Liver (tissue), 10 donors: Measurements from ENCODE around the gene RRAGC. TPM values are rescaled to one million over a fixed set of nuclear protein-coding genes. Genes with fewer than 3 reads are reported as not detected.

ENCODE experiments used
- DNase-seq: peaks from one replicate; pipeline ENCODE4 v3.0.0-alpha.2; 2017; ENCODE audit warnings: low spot score
- H3K27ac ChIP-seq, 2 donors: one replicate each; pipeline ENCODE4 v1.7.0; 2013; ENCODE audit warnings: inconsistent platforms in 2 of 2, low read length in 2 of 2, control low read depth in 1 of 2, low read depth in 1 of 2, mild to moderate bottlenecking in 1 of 2
- H3K27me3 ChIP-seq, 4 donors: one replicate each; pipeline versions ENCODE4 v1.6.1 to v1.7.0; 2013; ENCODE audit warnings: low read length in 3 of 4, inconsistent platforms in 1 of 4, mild to moderate bottlenecking in 1 of 4, moderate library complexity in 1 of 4; ENCODE audit not compliant: control insufficient read depth in 4 of 4, insufficient read depth in 4 of 4
- H3K36me3 ChIP-seq, 4 donors: one replicate each; pipeline versions ENCODE4 v1.6.1 to v1.7.0; 2013; ENCODE audit warnings: low read length in 3 of 4, mild to moderate bottlenecking in 3 of 4, low read depth in 1 of 4, moderate library complexity in 1 of 4; ENCODE audit not compliant: control insufficient read depth in 4 of 4, insufficient read depth in 3 of 4
- H3K4me1 ChIP-seq, 4 donors: one replicate each; pipeline versions ENCODE4 v1.6.1 to v1.7.0; 2013; ENCODE audit warnings: low read length in 3 of 4, mild to moderate bottlenecking in 3 of 4, moderate library complexity in 1 of 4; ENCODE audit not compliant: control insufficient read depth in 4 of 4, insufficient read depth in 4 of 4
- H3K4me3 ChIP-seq, 3 donors: one replicate each; pipeline versions ENCODE4 v1.6.1 to v1.7.0; 2013; ENCODE audit warnings: low read length in 3 of 3, control low read depth in 1 of 3, low read depth in 1 of 3, mild to moderate bottlenecking in 1 of 3
- H3K9ac ChIP-seq, 2 donors: one replicate each; pipeline ENCODE4 v1.7.0; 2013; ENCODE audit warnings: low read length in 2 of 2, mild to moderate bottlenecking in 2 of 2, moderate library complexity in 2 of 2, control low read depth in 1 of 2, low read depth in 1 of 2
- H3K9me3 ChIP-seq, 4 donors: one replicate each; pipeline versions ENCODE4 v1.6.1 to v1.7.0; 2013; ENCODE audit warnings: low read length in 3 of 4; ENCODE audit not compliant: control insufficient read depth in 4 of 4
- EGR1 ChIP-seq, 2 donors: IDR thresholded peaks; 2 replicates each; pipeline ENCODE4 v1.6.1; 2016 to 2018; ENCODE audit warnings: antibody characterized with exemption in 2 of 2, low read depth in 2 of 2
- FOXA1 ChIP-seq: IDR thresholded peaks from 2 replicates; pipeline ENCODE4 v1.6.1; 2016; ENCODE audit warnings: antibody characterized with exemption
- FOXA2 ChIP-seq: IDR thresholded peaks from 2 replicates; pipeline ENCODE4 v1.6.1; 2016; ENCODE audit warnings: antibody characterized with exemption
- GABPA ChIP-seq, 2 donors: IDR thresholded peaks in 1 of 2; conservative IDR thresholded peaks in 1 of 2; 2 replicates each; pipeline ENCODE4 v1.6.1; 2016; ENCODE audit warnings: antibody characterized with exemption in 2 of 2, mild to moderate bottlenecking in 1 of 2, moderate library complexity in 1 of 2
- HNF4A ChIP-seq, 2 donors: conservative IDR thresholded peaks; 2 replicates each; pipeline ENCODE4 v1.6.1; 2016; ENCODE audit warnings: antibody characterized with exemption in 2 of 2, mild to moderate bottlenecking in 2 of 2
- HNF4G ChIP-seq: IDR thresholded peaks from 2 replicates; pipeline ENCODE4 v1.6.1; 2016; ENCODE audit warnings: antibody characterized with exemption
- NR2F2 ChIP-seq: IDR thresholded peaks from 2 replicates; pipeline ENCODE4 v1.6.1; 2016; ENCODE audit warnings: antibody characterized with exemption
- RAD21 ChIP-seq, 2 donors: IDR thresholded peaks; 2 replicates each; pipeline ENCODE4 v1.6.1; 2016; ENCODE audit warnings: antibody characterized with exemption in 2 of 2, mild to moderate bottlenecking in 2 of 2
- RXRA ChIP-seq, 2 donors: IDR thresholded peaks; 2 replicates each; pipeline ENCODE4 v1.6.1; 2017 to 2018; ENCODE audit warnings: antibody characterized with exemption in 2 of 2, mild to moderate bottlenecking in 1 of 2
- SP1 ChIP-seq: IDR thresholded peaks from 2 replicates; pipeline ENCODE4 v1.6.1; 2018; ENCODE audit warnings: antibody characterized with exemption, mild to moderate bottlenecking
- TAF1 ChIP-seq: conservative IDR thresholded peaks from 2 replicates; pipeline ENCODE4 v1.6.1; 2016; ENCODE audit warnings: antibody characterized with exemption, mild to moderate bottlenecking
- WGBS: extraction: QIAGEN DNeasy Blood & Tissue Kit; methylation state at CpG from one replicate; pipeline ENCODE4 v1.1.7; 2013; 5-methylcytosine and 5-hydroxymethylcytosine counted together
- polyA plus RNA-seq, 2 donors: library from polyadenylated mRNA; stranded (reverse) in 1 of 2; unstranded in 1 of 2; fragments of 200-250 nt in 1 of 2; fragments of >200 nt in 1 of 2; fragmentation: Nextera tagmentation in 1 of 2; extraction: Ambion mirVana in 1 of 2; gene quantifications; one replicate each; pipeline versions ENCODE4 v1.2.1 to v1.2.3, GENCODE V29; 2013 to 2015
- small RNA-seq: library from RNA; depleted of rRNA; stranded (forward); fragments of <200 nt; gene quantifications from one replicate; pipeline ENCODE3, GENCODE V24; 2014
- total RNA-seq, 2 donors: library from RNA; depleted of rRNA; stranded (reverse); fragments of >200 nt; gene quantifications; one replicate each; pipeline ENCODE4 v1.2.3, GENCODE V29; 2014
- TF ChIP-seq, protein P1 (sequence below): IDR thresholded peaks from 2 replicates; pipeline ENCODE4 v1.6.1; 2016; ENCODE audit warnings: antibody characterized with exemption
- TF ChIP-seq, protein P2 (sequence below): IDR thresholded peaks from 2 replicates; pipeline ENCODE4 v1.6.1; 2016; ENCODE audit warnings: antibody characterized with exemption
- donor health status: healthy.
- donor health status: healthy.
- donor health status: healthy.
- donor health status: healthy.
- donor health status: healthy.

Gene RRAGC
- total and polyA plus RNA-seq, 4 donors, result 6.6 to 10.1 (median 7.2) TPM

DNA sequence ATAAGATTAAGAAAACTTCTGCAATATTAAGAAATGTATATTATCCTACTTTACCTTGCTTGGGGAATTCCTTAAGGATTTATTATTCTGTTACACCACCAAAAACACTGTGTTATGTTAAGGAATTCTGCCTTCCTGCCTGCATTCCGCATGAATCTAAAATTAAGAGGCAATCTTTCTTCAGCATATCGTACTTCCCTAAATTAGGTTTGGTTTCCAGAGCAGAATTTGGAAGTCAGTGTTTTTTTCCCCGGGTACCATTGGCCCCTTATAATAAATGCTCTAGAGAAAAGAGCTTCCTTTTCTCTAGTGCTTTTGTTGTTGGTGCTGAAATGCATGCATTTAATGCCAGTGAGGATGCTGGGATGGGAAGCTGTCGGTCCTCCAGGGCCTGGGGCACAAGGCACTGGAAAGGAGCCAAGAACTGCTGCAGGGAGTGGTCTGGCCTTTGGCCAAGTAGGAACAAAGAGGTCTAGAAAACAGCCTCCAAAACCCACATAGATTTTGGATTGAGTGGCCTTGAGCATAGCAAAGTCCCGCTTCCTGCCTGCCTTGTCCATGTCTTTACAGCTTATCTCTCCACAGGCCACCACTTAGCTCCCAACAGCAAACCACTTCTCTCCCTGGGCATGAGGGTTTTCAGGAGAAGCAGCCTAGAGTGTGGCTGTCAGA lies 69.9 kb downstream of the RRAGC start:
- Histone ChIP-seq H3K9me3 (peaks cover 5 to 24% (median 7%) of the 10 kb centered on the region in 4 donors), H3K4me1 (no peaks in the 10 kb centered on the region), H3K27ac (no peak overlapping the region), H3K4me3 (no peak overlapping the region), H3K36me3 (no peaks in the 10 kb centered on the region), H3K9ac (no peak overlapping the region), H3K27me3 (peaks cover 0 to 20% (median 4%) of the 10 kb centered on the region in 4 donors)
- no peak for DNase-seq
- no peak for TF ChIP-seq NR2F2
- TF ChIP-seq HNF4G, result no peak
- no peak for TF ChIP-seq GABPA (IDR thresholded peaks at IDR 0.05 in 1 of 2, conservative IDR thresholded peaks at IDR 0.05 in 1 of 2)
- no peak for TF ChIP-seq TAF1
- TF ChIP-seq EGR1 (IDR thresholded peaks at IDR 0.05; ENCODE audit: low read depth in 2 of 2), result no peak
- TF ChIP-seq HNF4A (conservative IDR thresholded peaks at IDR 0.05), result no peak
- TF ChIP-seq, protein P1, sequence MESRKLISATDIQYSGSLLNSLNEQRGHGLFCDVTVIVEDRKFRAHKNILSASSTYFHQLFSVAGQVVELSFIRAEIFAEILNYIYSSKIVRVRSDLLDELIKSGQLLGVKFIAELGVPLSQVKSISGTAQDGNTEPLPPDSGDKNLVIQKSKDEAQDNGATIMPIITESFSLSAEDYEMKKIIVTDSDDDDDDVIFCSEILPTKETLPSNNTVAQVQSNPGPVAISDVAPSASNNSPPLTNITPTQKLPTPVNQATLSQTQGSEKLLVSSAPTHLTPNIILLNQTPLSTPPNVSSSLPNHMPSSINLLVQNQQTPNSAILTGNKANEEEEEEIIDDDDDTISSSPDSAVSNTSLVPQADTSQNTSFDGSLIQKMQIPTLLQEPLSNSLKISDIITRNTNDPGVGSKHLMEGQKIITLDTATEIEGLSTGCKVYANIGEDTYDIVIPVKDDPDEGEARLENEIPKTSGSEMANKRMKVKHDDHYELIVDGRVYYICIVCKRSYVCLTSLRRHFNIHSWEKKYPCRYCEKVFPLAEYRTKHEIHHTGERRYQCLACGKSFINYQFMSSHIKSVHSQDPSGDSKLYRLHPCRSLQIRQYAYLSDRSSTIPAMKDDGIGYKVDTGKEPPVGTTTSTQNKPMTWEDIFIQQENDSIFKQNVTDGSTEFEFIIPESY, result no peak
- no peak for TF ChIP-seq FOXA2
- WGBS, result 68% methylated on average over 5 of the region's 5 CpGs

DNA sequence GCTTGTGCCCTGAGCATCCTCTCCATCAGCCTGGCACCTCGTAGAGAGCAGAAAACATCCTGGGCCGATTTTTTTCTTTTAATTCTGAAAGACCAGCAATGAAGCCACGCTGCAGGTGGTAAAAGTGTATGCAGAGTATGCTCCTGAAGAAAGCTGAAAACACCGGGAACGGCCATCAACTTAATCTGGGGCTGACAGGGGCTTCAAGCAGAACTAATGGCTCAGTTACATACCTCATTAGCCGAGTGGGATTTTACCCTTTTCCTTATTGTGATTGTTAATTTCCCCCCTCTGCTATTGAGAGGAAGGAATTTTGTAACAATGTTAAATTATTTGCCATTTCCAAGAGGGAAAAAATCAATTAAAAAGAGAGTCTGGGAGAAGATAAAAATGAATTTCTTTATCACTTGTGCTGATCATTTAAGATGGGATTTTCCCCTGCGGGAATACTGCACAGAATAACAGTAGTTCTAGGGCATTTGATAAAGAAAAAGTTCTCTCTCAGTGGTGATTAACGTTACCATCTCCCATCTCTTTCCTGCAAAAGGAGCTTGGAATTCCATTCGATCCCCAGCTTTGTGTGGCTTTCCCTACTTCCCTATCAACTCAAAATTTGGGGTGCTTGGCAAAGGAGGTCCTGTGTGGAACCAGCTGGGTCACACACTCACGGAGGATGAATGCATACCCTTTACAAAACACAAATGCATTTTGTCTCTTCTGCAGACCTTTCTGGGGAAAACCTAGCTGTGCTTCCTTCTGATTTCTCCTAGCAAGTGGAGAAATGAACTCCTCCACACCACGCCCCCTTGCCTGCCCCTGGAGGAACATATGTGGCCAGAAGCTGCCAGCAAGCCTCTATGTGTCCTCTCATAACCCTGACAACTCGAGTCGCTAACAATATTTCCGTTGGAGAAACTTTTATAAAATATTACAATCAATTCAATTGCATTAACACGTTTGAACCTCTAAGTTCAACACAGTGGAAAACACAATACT lies 70.9 kb downstream of the RRAGC start:
- DNase-seq, result no peak
- no peaks in the 10 kb centered on the region for H3K36me3 ChIP-seq
- peaks cover 5 to 16% (median 6%) of the 10 kb centered on the region in 4 donors for H3K9me3 ChIP-seq
- no peak overlapping the region for H3K27ac ChIP-seq
- H3K9ac ChIP-seq, result no peak overlapping the region
- no peak for TF ChIP-seq RAD21 (IDR thresholded peaks at IDR 0.05)
- TF ChIP-seq NR2F2, result no peak
- no peak for TF ChIP-seq SP1
- no peak for TF ChIP-seq FOXA1
- TF ChIP-seq RXRA (IDR thresholded peaks at IDR 0.05), result no peak
- TF ChIP-seq TAF1, result no peak
- TF ChIP-seq, protein P2, sequence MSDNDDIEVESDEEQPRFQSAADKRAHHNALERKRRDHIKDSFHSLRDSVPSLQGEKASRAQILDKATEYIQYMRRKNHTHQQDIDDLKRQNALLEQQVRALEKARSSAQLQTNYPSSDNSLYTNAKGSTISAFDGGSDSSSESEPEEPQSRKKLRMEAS, result no peak
- H3K27me3 ChIP-seq, result peaks cover 0 to 20% (median 4%) of the 10 kb centered on the region in 4 donors
- peaks cover 0 to 3% (median 0%) of the 10 kb centered on the region in 4 donors for H3K4me1 ChIP-seq
- 51% methylated on average over 15 of the region's 15 CpGs for WGBS
- no peak overlapping the region for H3K4me3 ChIP-seq

Small RNA genes lying within 50 kb of the gene (small RNA-seq; reads per million reads assigned to genes)
- not detected for gene GJA9-MYCBP

Other genes with a start within 250 kb of the RRAGC start
- 10 to 100 TPM in 1 of 2 donors, 1 to 10 TPM in 1; 8.2 to 12.5 TPM for gene MYCBP, start 13.6 kb upstream of the RRAGC start, total RNA-seq
- 10 to 100 TPM in 1 of 2 donors, 1 to 10 TPM in 1; 7.8 to 21.2 TPM for gene MYCBP, start 13.6 kb upstream of the RRAGC start, polyA plus RNA-seq
- not detected for gene GJA9, start 21.8 kb upstream of the RRAGC start, total RNA-seq
- gene GJA9, start 21.8 kb upstream of the RRAGC start, polyA plus RNA-seq, result not detected
- under 1 TPM; 0.14 to 0.17 TPM for gene RHBDL2, start 82.1 kb upstream of the RRAGC start, total RNA-seq
- under 1 TPM in 1 of 2 donors, not detected in 1; 0.28 TPM for gene RHBDL2, start 82.1 kb upstream of the RRAGC start, polyA plus RNA-seq
- 10 to 100 TPM; 30.0 to 52.4 TPM for gene AKIRIN1, start 131.5 kb upstream of the RRAGC start, total RNA-seq
- gene AKIRIN1, start 131.5 kb upstream of the RRAGC start, polyA plus RNA-seq, result 10 to 100 TPM; 18.2 to 23.6 TPM
- 100 to 1,000 TPM; 193 to 213 TPM for gene NDUFS5, start 166.6 kb upstream of the RRAGC start, total RNA-seq
- 100 to 1,000 TPM; 259 to 308 TPM for gene NDUFS5, start 166.6 kb upstream of the RRAGC start, polyA plus RNA-seq